Astrocyte of the spinal cord (primary cell): Measurements from ENCODE around the gene NPAS2.

Experiments
- DNase-seq: peaks from one replicate; pipeline ENCODE4 v3.0.0; 2011; ENCODE audit warnings: low read depth, low spot score
- H3K4me3 ChIP-seq: 2 replicates; pipeline ENCODE4 v1.5.1; 2011; ENCODE audit warnings: low read depth, mild to moderate bottlenecking, low read length, moderate library complexity
- in situ Hi-C: cut with HindIII; loops from 2 replicates; pipeline ENCODE4 v1.10.0; 2017; ENCODE audit warnings: low sequenced_read_pairs
- TF ChIP-seq, protein P1 (sequence below): IDR thresholded peaks from 2 replicates; pipeline ENCODE4 v1.5.1; 2012; ENCODE audit warnings: low read depth, mild to moderate bottlenecking, low read length, inconsistent platforms

NPAS2 gene

DNA sequence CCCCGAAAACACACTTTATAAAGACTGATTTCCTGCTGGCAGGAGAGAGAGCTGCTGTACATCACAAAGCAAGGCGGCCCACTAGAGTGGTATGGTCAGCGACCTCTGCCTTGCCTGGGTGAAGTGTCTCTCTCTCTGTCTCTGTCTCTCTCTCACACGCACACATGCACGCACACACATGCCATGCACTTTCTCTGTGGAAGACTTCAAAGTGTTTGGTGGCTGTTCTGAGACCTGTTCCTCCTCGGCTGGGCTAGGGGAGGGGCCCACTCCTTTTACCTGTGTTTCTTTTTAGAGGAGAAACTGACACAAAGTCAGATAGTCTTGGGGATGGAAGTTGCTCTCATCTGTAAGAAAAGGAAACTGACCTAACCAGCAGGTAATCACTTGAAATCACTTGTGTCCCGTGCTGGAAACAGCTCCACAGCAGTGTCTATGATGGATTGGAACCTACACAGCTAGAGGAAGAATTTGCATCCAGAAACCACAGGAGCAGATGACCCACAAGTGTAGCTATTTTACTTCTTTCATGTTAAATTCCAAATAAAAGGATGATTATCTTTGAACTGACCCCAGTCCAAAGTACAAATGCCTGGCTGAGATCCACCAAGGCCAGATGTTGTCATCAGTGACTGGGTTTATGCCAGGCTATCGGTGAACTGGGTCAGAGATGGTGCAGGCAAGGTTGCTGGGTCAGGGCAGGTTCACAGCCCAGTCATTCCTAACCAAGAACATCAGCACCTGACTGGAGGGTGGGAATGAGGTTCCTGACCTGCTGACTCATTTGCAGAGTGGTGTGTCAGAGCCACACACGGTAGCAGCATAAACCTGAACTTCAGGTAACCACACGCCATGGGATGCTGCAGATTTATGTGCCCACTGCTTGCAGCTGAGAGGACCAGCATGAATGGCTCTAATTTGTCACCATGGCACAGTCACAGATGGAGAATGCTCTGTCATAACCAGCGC lies 63.0 kb downstream of the NPAS2 start:
- peak; percentile 42 for DNase-seq
- H3K4me3 ChIP-seq, result no peak overlapping the region
- TF ChIP-seq, protein P1, sequence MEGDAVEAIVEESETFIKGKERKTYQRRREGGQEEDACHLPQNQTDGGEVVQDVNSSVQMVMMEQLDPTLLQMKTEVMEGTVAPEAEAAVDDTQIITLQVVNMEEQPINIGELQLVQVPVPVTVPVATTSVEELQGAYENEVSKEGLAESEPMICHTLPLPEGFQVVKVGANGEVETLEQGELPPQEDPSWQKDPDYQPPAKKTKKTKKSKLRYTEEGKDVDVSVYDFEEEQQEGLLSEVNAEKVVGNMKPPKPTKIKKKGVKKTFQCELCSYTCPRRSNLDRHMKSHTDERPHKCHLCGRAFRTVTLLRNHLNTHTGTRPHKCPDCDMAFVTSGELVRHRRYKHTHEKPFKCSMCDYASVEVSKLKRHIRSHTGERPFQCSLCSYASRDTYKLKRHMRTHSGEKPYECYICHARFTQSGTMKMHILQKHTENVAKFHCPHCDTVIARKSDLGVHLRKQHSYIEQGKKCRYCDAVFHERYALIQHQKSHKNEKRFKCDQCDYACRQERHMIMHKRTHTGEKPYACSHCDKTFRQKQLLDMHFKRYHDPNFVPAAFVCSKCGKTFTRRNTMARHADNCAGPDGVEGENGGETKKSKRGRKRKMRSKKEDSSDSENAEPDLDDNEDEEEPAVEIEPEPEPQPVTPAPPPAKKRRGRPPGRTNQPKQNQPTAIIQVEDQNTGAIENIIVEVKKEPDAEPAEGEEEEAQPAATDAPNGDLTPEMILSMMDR, result no peak
- in situ Hi-C loops, result no loop called here

DNA sequence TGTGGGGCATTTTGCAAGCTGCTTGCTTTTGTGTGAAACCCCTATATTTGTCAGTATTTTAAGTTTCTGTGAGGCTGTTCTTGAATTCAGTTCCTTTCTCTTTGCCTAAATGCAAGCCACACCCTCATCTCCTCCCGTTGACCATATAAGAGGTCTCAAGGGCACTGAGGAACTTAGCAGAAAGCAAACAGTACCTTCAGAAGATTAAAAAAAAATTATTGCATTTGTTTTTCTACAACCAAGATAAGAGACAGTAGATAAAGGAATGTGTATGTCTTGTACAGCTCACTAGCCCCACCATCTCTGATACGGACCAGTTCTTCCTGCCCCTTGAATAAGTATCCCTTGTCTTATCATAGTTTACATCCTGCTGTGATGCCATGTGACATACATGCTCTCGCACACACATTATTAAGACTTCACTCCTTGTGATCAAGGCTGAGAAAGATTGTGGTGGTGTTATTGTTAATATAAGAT lies 64.2 kb downstream of the NPAS2 start:
- no peak overlapping the region for H3K4me3 ChIP-seq
- in situ Hi-C loops, result no loop called here
- DNase-seq, result no peak
- TF ChIP-seq, protein P1, result no peak

- no peak for DNase-seq
- no peak overlapping the region for H3K4me3 ChIP-seq
- TF ChIP-seq, protein P1, result no peak
- in situ Hi-C loops, result no loop called here
Measured at GRCh38 chr2:100886085-100886484, 66.1 kb downstream of the NPAS2 start.

- TF ChIP-seq, protein P1, result no peak
- no peak overlapping the region for H3K4me3 ChIP-seq
- in situ Hi-C loops, result no loop called here
- DNase-seq, result no peak
Measured at GRCh38 chr2:100887039-100887578, 67.2 kb downstream of the NPAS2 start.

- no peak overlapping the region for H3K4me3 ChIP-seq
- no peak for DNase-seq
- TF ChIP-seq, protein P1, result no peak
- in situ Hi-C loops, result no loop called here
Measured at GRCh38 chr2:100887713-100888495, 68.0 kb downstream of the NPAS2 start.

DNA sequence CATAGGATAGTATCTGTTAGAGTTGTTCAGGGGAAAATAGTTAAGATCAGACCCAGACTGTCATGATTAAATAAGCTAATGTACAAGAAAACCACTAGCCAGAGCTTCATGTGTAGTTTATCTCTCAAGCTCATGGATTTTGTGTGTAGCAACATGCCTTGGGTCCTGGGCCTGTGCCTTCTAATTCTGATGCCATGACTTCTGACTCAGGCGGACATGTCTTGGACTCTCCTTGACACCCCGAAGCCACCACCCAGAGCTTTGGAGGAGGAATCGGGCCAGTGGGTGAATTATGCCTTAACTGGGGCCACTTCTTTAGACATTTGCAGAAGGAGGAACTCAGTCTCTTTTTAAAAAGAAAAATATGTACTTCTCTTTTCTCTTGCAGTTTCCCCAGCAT lies 68.7 kb downstream of the NPAS2 start:
- TF ChIP-seq, protein P1, result no peak
- H3K4me3 ChIP-seq, result no peak overlapping the region
- in situ Hi-C loops, result no loop called here
- DNase-seq, result no peak
